ENCODE data around the gene MB21D2. TPM values are rescaled to one million over a fixed set of nuclear protein-coding genes. Genes with fewer than 3 reads are reported as not detected.
"Not testable (repeated sequence)": the region's sequence is repeated elsewhere in the genome, so short reads cannot be mapped to it uniquely, and the experiment has no call there.

The MB21D2 gene
- total and polyA plus RNA-seq, 2 donors: 4.1 to 22.6 TPM

- no peak for DNase-seq (ENCODE audit: extremely low spot score)
- H3K27ac ChIP-seq (ENCODE audit: low read depth): no peak overlapping the region
- H3K36me3 ChIP-seq (ENCODE audit: insufficient read depth): no peaks in the 10 kb centered on the region
- WGBS: 99% methylated on average over 1 of the region's 1 CpG
- H3K4me1 ChIP-seq (ENCODE audit: insufficient read depth): no peaks in the 10 kb centered on the region
- no peak overlapping the region for H3K4me3 ChIP-seq (ENCODE audit: low read depth, low read length)
These were observed 62.2 kb downstream of the MB21D2 start for GRCh38 chr3:192855434-192855833.

- 46% methylated on average over 5 of the region's 5 CpGs for WGBS
- peak; percentile 37 for DNase-seq (ENCODE audit: extremely low spot score)
- no peaks in the 10 kb centered on the region for H3K4me1 ChIP-seq (ENCODE audit: insufficient read depth)
- H3K4me3 ChIP-seq (ENCODE audit: low read depth, low read length): no peak overlapping the region
- no peaks in the 10 kb centered on the region for H3K36me3 ChIP-seq (ENCODE audit: insufficient read depth)
- H3K27ac ChIP-seq (ENCODE audit: low read depth): no peak overlapping the region
These were observed 65.8 kb downstream of the MB21D2 start for GRCh38 chr3:192851821-192852372.

GRCh38 chr3:192850451-192850981 lies 67.1 kb downstream of the MB21D2 start:
- 81% methylated on average over 14 of the region's 14 CpGs for WGBS
- Histone ChIP-seq H3K27ac (ENCODE audit: low read depth) (no peak overlapping the region), H3K4me3 (ENCODE audit: low read depth, low read length) (no peak overlapping the region), H3K36me3 (ENCODE audit: insufficient read depth) (no peaks in the 10 kb centered on the region), H3K4me1 (ENCODE audit: insufficient read depth) (no peaks in the 10 kb centered on the region)
- DNase-seq (ENCODE audit: extremely low spot score): peak; percentile 64

- H3K4me3 ChIP-seq (ENCODE audit: low read depth, low read length); H3K27ac ChIP-seq (ENCODE audit: low read depth); H3K4me1 ChIP-seq (ENCODE audit: insufficient read depth); H3K36me3 ChIP-seq (ENCODE audit: insufficient read depth); DNase-seq (ENCODE audit: extremely low spot score): not testable (repeated sequence)
- 88% methylated on average over 11 of the region's 11 CpGs for WGBS
These were observed 67.8 kb downstream of the MB21D2 start for GRCh38 chr3:192849821-192850220.

GRCh38 chr3:192848371-192849233 lies 69.1 kb downstream of the MB21D2 start:
- Histone ChIP-seq H3K36me3 (ENCODE audit: insufficient read depth) (no peaks in the 10 kb centered on the region), H3K4me1 (ENCODE audit: insufficient read depth) (no peaks in the 10 kb centered on the region), H3K27ac (ENCODE audit: low read depth) (no peak overlapping the region), H3K4me3 (ENCODE audit: low read depth, low read length) (no peak overlapping the region)
- DNase-seq (ENCODE audit: extremely low spot score): no peak
- 84% methylated on average over 11 of the region's 11 CpGs for WGBS

GRCh38 chr3:192847941-192848340 lies 69.7 kb downstream of the MB21D2 start:
- Histone ChIP-seq H3K27ac (ENCODE audit: low read depth) (no peak overlapping the region), H3K4me1 (ENCODE audit: insufficient read depth) (no peaks in the 10 kb centered on the region), H3K4me3 (ENCODE audit: low read depth, low read length) (no peak overlapping the region), H3K36me3 (ENCODE audit: insufficient read depth) (no peaks in the 10 kb centered on the region)
- 35% methylated on average over 3 of the region's 3 CpGs for WGBS
- DNase-seq (ENCODE audit: extremely low spot score): no peak

GRCh38 chr3:192845526-192845855 lies 72.2 kb downstream of the MB21D2 start:
- Histone ChIP-seq H3K4me3 (ENCODE audit: low read depth, low read length) (no peak overlapping the region), H3K27ac (ENCODE audit: low read depth) (no peak overlapping the region), H3K36me3 (ENCODE audit: insufficient read depth) (no peaks in the 10 kb centered on the region), H3K4me1 (ENCODE audit: insufficient read depth) (no peaks in the 10 kb centered on the region)
- 93% methylated on average over 4 of the region's 4 CpGs for WGBS
- DNase-seq (ENCODE audit: extremely low spot score): no peak

GRCh38 chr3:192844836-192845525 lies 72.7 kb downstream of the MB21D2 start:
- no peak overlapping the region for H3K4me3 ChIP-seq (ENCODE audit: low read depth, low read length)
- H3K27ac ChIP-seq (ENCODE audit: low read depth): no peak overlapping the region
- no peak for DNase-seq (ENCODE audit: extremely low spot score)
- WGBS: 87% methylated on average over 9 of the region's 9 CpGs
- no peaks in the 10 kb centered on the region for H3K36me3 ChIP-seq (ENCODE audit: insufficient read depth)
- H3K4me1 ChIP-seq (ENCODE audit: insufficient read depth): no peaks in the 10 kb centered on the region

- Histone ChIP-seq H3K4me1 (ENCODE audit: insufficient read depth) (no peaks in the 10 kb centered on the region), H3K36me3 (ENCODE audit: insufficient read depth) (no peaks in the 10 kb centered on the region), H3K4me3 (ENCODE audit: low read depth, low read length) (no peak overlapping the region), H3K27ac (ENCODE audit: low read depth) (no peak overlapping the region)
- no peak for DNase-seq (ENCODE audit: extremely low spot score)
- WGBS: 89% methylated on average over 2 of the region's 2 CpGs
These were observed 73.2 kb downstream of the MB21D2 start for GRCh38 chr3:192844486-192844765.

GRCh38 chr3:192843723-192844485 lies 73.8 kb downstream of the MB21D2 start:
- WGBS: 83% methylated on average over 10 of the region's 10 CpGs
- H3K27ac ChIP-seq (ENCODE audit: low read depth): no peak overlapping the region
- H3K36me3 ChIP-seq (ENCODE audit: insufficient read depth): no peaks in the 10 kb centered on the region
- no peak overlapping the region for H3K4me3 ChIP-seq (ENCODE audit: low read depth, low read length)
- H3K4me1 ChIP-seq (ENCODE audit: insufficient read depth): no peaks in the 10 kb centered on the region
- DNase-seq (ENCODE audit: extremely low spot score): no peak

- Histone ChIP-seq H3K27ac (ENCODE audit: low read depth) (no peak overlapping the region), H3K4me1 (ENCODE audit: insufficient read depth) (no peaks in the 10 kb centered on the region), H3K4me3 (ENCODE audit: low read depth, low read length) (no peak overlapping the region), H3K36me3 (ENCODE audit: insufficient read depth) (no peaks in the 10 kb centered on the region)
- 81% methylated on average over 2 of the region's 2 CpGs for WGBS
- DNase-seq (ENCODE audit: extremely low spot score): no peak
These were observed 74.5 kb downstream of the MB21D2 start for GRCh38 chr3:192843119-192843518.

- Histone ChIP-seq H3K4me3 (ENCODE audit: low read depth, low read length) (no peak overlapping the region), H3K27ac (ENCODE audit: low read depth) (no peak overlapping the region), H3K4me1 (ENCODE audit: insufficient read depth) (no peaks in the 10 kb centered on the region), H3K36me3 (ENCODE audit: insufficient read depth) (no peaks in the 10 kb centered on the region)
- no peak for DNase-seq (ENCODE audit: extremely low spot score)
- 94% methylated on average over 1 of the region's 1 CpG for WGBS
These were observed 74.9 kb downstream of the MB21D2 start for GRCh38 chr3:192842711-192843110.

GRCh38 chr3:192842138-192842537 lies 75.5 kb downstream of the MB21D2 start:
- 90% methylated on average over 8 of the region's 8 CpGs for WGBS
- Histone ChIP-seq H3K27ac (ENCODE audit: low read depth) (no peak overlapping the region), H3K4me3 (ENCODE audit: low read depth, low read length) (no peak overlapping the region), H3K36me3 (ENCODE audit: insufficient read depth) (no peaks in the 10 kb centered on the region), H3K4me1 (ENCODE audit: insufficient read depth) (no peaks in the 10 kb centered on the region)
- no peak for DNase-seq (ENCODE audit: extremely low spot score)

Data from urinary bladder (tissue), 4 donors.